ENCODE measurements around the gene FSTL5.

- no peak for TF ChIP-seq CSDC2 (CRISPR knock-in tag; IDR thresholded peaks at IDR 0.05)
- TF ChIP-seq ISL1 (CRISPR knock-in tag; IDR thresholded peaks at IDR 0.05), result no peak
- no peak for TF ChIP-seq TCF4 (CRISPR knock-in tag; IDR thresholded peaks at IDR 0.05; ENCODE audit: borderline replicate concordance)
- no peak for TF ChIP-seq SNAI2 (CRISPR knock-in tag; IDR thresholded peaks at IDR 0.05)
- TF ChIP-seq, protein P1, sequence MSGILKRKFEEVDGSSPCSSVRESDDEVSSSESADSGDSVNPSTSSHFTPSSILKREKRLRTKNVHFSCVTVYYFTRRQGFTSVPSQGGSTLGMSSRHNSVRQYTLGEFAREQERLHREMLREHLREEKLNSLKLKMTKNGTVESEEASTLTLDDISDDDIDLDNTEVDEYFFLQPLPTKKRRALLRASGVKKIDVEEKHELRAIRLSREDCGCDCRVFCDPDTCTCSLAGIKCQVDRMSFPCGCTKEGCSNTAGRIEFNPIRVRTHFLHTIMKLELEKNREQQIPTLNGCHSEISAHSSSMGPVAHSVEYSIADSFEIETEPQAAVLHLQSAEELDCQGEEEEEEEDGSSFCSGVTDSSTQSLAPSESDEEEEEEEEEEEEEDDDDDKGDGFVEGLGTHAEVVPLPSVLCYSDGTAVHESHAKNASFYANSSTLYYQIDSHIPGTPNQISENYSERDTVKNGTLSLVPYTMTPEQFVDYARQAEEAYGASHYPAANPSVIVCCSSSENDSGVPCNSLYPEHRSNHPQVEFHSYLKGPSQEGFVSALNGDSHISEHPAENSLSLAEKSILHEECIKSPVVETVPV (CRISPR knock-in tag; IDR thresholded peaks at IDR 0.05), result no peak
- no peak for TF ChIP-seq ARNTL (CRISPR knock-in tag; IDR thresholded peaks at IDR 0.05; ENCODE audit: borderline replicate concordance, low read depth)
- TF ChIP-seq, protein P2, sequence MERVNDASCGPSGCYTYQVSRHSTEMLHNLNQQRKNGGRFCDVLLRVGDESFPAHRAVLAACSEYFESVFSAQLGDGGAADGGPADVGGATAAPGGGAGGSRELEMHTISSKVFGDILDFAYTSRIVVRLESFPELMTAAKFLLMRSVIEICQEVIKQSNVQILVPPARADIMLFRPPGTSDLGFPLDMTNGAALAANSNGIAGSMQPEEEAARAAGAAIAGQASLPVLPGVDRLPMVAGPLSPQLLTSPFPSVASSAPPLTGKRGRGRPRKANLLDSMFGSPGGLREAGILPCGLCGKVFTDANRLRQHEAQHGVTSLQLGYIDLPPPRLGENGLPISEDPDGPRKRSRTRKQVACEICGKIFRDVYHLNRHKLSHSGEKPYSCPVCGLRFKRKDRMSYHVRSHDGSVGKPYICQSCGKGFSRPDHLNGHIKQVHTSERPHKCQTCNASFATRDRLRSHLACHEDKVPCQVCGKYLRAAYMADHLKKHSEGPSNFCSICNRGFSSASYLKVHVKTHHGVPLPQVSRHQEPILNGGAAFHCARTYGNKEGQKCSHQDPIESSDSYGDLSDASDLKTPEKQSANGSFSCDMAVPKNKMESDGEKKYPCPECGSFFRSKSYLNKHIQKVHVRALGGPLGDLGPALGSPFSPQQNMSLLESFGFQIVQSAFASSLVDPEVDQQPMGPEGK (CRISPR knock-in tag; IDR thresholded peaks at IDR 0.05; ENCODE audit: borderline replicate concordance), result no peak
- TF ChIP-seq PPARA (CRISPR knock-in tag; IDR thresholded peaks at IDR 0.05; ENCODE audit: borderline replicate concordance), result no peak
- TF ChIP-seq ZNF8 (CRISPR knock-in tag; IDR thresholded peaks at IDR 0.05), result no peak
- no peak for TF ChIP-seq ZFP3 (CRISPR knock-in tag; IDR thresholded peaks at IDR 0.05)
- no peak for TF ChIP-seq RARB (CRISPR knock-in tag; IDR thresholded peaks at IDR 0.05)
Observed at GRCh38 chr4:161650812-161651211, 513.0 kb downstream of the FSTL5 start.

All from SK-N-SH treated with all-trans-retinoic acid at 6 μM for 48 hours (cell line).